Right ventricle myocardium inferior (tissue), 1 donor: Measurements from ENCODE around the gene ARHGAP27. TPM values are rescaled to one million over a fixed set of nuclear protein-coding genes. Genes with fewer than 3 reads are reported as not detected.
A peak's percentile ranks its signal among the peaks of the same experiment; 100 is the strongest.
"Not testable (repeated sequence)": the region's sequence is repeated elsewhere in the genome, so short reads cannot be mapped to it uniquely, and the experiment has no call there.

Experiments
- ATAC-seq: fragments of 200-7000 bp; cut with Tn5 transposase; one replicate; pipeline ENCODE4 v1.9.1; 2020; ENCODE audit warnings: mild to moderate bottlenecking, moderate library complexity
- DNase-seq: peaks from one replicate; pipeline ENCODE4 v3.0.0; 2021; ENCODE audit errors: missing footprints
- intact Hi-C: fragments of 100-400 bp; cut with DNase I; formaldehyde crosslinking; loops from one replicate; pipeline ENCODE4 v1.11.0; 2022
- total RNA-seq: library from RNA; stranded (reverse); fragmentation: NEBNext Ultra II Directional; extraction: Animal tissue kit (Norgen Biotek cat#: 25700); gene quantifications from one replicate; pipeline ENCODE4 v1.2.1, GENCODE V29; 2021
- donor health status: DM: no; HTN: yes; CAD: no; lungs with severe emphysema.

ARHGAP27 gene
- total RNA-seq, 1 donor from 2014 or later = 34.4 TPM

GRCh38 chr17:45448066-45448465 lies 15.4 kb upstream of the ARHGAP27 start:
- ATAC-seq, intact Hi-C loops: not testable (repeated sequence)
- DNase-seq = peak; percentile 47

- intact Hi-C loops, ATAC-seq, DNase-seq: not testable (repeated sequence)
Observed at GRCh38 chr17:45447650-45448049, 15.0 kb upstream of the ARHGAP27 start.

- DNase-seq (peak; percentile 57), ATAC-seq (peak; percentile 41)
- intact Hi-C loops = not testable (repeated sequence)
Observed at GRCh38 chr17:45446872-45447625, 14.4 kb upstream of the ARHGAP27 start.

- DNase-seq = peak; percentile 75
- intact Hi-C loops = not testable (repeated sequence)
- ATAC-seq = peak; percentile 69
Observed at GRCh38 chr17:45445901-45446743, 13.5 kb upstream of the ARHGAP27 start.

- ATAC-seq, DNase-seq, intact Hi-C loops: not testable (repeated sequence)
Observed at GRCh38 chr17:45444856-45445820, 12.5 kb upstream of the ARHGAP27 start.

- ATAC-seq, DNase-seq, intact Hi-C loops: not testable (repeated sequence)
Observed at GRCh38 chr17:45444301-45444700, 11.6 kb upstream of the ARHGAP27 start.

GRCh38 chr17:45443371-45444260 lies 10.9 kb upstream of the ARHGAP27 start:
- DNase-seq, ATAC-seq, intact Hi-C loops: not testable (repeated sequence)

GRCh38 chr17:45441526-45442310 lies 9.0 kb upstream of the ARHGAP27 start:
- intact Hi-C loops = no loop called here
- no peak for DNase-seq

GRCh38 chr17:45440839-45441515 lies 8.3 kb upstream of the ARHGAP27 start:
- ATAC-seq, DNase-seq, intact Hi-C loops: not testable (repeated sequence)

More at GRCh38 chr17:45441526-45442310, 9.0 kb upstream of the ARHGAP27 start:
- no peak for ATAC-seq

- ATAC-seq = no peak
- intact Hi-C loops = no loop called here
- no peak for DNase-seq
Observed at GRCh38 chr17:45440161-45440778, 7.6 kb upstream of the ARHGAP27 start.

- no peak for ATAC-seq
- DNase-seq = no peak
- intact Hi-C loops = no loop called here
Observed at GRCh38 chr17:45438931-45439610, 6.4 kb upstream of the ARHGAP27 start.

GRCh38 chr17:45437465-45438283 lies 5.0 kb upstream of the ARHGAP27 start:
- DNase-seq (no peak), ATAC-seq (no peak)
- intact Hi-C loops = no loop called here

GRCh38 chr17:45436625-45437464 lies 4.2 kb upstream of the ARHGAP27 start:
- DNase-seq (no peak), ATAC-seq (no peak)
- intact Hi-C loops = no loop called here

- DNase-seq (no peak), ATAC-seq (no peak)
- intact Hi-C loops = no loop called here
Observed at GRCh38 chr17:45436161-45436560, 3.5 kb upstream of the ARHGAP27 start.
